Measurements from ENCODE around the gene NRROS. TPM values are rescaled to one million over a fixed set of nuclear protein-coding genes. Genes with fewer than 3 reads are reported as not detected.

The NRROS gene
- total and polyA plus RNA-seq, 10 of the 15 experiments (the other 5 are each of a cell fraction or from before 2014, with no cell fraction given), result 0.35 to 42.2 (median 12.6) TPM

DNA sequence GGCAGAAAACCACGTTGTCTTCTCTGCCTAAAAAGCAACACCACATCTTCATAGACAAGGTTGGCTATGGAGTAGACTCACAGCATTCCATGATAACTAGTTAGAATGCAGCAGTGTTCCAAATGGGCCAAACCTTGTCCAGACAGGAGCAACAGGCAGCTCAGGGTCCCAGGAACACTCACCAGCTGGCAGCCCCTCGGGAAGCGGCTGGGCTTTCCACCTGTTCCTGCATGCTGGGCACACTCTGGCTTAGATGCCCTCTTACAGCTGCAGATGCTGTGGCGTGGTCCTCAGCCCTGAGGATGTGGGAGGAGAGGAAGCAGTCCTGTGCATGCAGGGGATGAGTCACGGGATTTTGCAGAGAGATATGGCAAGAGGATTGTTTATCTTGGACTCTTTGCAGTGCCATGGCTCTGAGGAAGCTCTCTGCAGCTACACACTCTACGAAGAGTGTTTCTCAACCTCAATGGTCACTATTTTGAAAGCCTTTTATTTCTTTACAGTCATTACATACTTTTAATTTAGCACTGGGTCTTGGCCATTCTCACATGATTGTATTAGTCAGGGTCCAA, 11.3 kb downstream of the NRROS start (continued):
- TF ChIP-seq, protein P1, sequence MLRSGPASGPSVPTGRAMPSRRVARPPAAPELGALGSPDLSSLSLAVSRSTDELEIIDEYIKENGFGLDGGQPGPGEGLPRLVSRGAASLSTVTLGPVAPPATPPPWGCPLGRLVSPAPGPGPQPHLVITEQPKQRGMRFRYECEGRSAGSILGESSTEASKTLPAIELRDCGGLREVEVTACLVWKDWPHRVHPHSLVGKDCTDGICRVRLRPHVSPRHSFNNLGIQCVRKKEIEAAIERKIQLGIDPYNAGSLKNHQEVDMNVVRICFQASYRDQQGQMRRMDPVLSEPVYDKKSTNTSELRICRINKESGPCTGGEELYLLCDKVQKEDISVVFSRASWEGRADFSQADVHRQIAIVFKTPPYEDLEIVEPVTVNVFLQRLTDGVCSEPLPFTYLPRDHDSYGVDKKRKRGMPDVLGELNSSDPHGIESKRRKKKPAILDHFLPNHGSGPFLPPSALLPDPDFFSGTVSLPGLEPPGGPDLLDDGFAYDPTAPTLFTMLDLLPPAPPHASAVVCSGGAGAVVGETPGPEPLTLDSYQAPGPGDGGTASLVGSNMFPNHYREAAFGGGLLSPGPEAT (IDR thresholded peaks at IDR 0.05; ENCODE audit: low read depth), result no peak
- TF ChIP-seq, protein P2, sequence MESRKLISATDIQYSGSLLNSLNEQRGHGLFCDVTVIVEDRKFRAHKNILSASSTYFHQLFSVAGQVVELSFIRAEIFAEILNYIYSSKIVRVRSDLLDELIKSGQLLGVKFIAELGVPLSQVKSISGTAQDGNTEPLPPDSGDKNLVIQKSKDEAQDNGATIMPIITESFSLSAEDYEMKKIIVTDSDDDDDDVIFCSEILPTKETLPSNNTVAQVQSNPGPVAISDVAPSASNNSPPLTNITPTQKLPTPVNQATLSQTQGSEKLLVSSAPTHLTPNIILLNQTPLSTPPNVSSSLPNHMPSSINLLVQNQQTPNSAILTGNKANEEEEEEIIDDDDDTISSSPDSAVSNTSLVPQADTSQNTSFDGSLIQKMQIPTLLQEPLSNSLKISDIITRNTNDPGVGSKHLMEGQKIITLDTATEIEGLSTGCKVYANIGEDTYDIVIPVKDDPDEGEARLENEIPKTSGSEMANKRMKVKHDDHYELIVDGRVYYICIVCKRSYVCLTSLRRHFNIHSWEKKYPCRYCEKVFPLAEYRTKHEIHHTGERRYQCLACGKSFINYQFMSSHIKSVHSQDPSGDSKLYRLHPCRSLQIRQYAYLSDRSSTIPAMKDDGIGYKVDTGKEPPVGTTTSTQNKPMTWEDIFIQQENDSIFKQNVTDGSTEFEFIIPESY (IDR thresholded peaks at IDR 0.05), result no peak
- TF ChIP-seq SMAD5 (IDR thresholded peaks at IDR 0.05; ENCODE audit: low read depth) (no peak), TBL1XR1 (IDR thresholded peaks at IDR 0.05; ENCODE audit: low read depth, low read length) (no peak), RUNX3 (IDR thresholded peaks at IDR 0.05; ENCODE audit: low read length) (no peak), CREB1 (IDR thresholded peaks at IDR 0.05; ENCODE audit: low read depth) (no peak)

DNA sequence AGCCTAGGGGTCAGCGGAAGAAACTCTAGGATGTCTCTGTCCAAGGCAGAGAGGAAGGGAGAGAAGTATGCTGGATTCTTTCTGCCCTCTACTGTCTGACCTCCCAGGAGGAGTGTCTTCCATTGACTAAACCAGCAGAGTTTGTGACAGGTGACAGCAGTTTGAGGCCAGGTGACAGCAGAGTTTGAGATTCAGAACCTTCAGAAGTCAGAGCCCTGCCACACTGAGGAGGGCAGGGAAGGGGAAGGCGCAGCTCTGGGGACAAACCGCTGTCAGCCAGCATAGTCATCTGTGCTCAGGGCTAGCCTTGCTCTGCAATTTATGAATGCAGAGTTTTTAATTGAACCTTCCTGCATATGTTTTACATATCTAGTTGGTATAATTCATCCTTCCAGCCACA, 12.3 kb downstream of the NRROS start:
- ATAC-seq, result peak; percentile 24
- H3K36me3 ChIP-seq (ENCODE audit: control insufficient read depth in 2 of 2, insufficient read depth in 2 of 2, low read length in 1 of 2), result peaks cover 29 to 31% of the 10 kb centered on the region in 2 experiments
- TF ChIP-seq, protein P3, sequence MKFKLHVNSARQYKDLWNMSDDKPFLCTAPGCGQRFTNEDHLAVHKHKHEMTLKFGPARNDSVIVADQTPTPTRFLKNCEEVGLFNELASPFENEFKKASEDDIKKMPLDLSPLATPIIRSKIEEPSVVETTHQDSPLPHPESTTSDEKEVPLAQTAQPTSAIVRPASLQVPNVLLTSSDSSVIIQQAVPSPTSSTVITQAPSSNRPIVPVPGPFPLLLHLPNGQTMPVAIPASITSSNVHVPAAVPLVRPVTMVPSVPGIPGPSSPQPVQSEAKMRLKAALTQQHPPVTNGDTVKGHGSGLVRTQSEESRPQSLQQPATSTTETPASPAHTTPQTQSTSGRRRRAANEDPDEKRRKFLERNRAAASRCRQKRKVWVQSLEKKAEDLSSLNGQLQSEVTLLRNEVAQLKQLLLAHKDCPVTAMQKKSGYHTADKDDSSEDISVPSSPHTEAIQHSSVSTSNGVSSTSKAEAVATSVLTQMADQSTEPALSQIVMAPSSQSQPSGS (IDR thresholded peaks at IDR 0.05; ENCODE audit: low read length), result no peak
- TF ChIP-seq POLR2AphosphoS5 (IDR thresholded peaks at IDR 0.05; ENCODE audit: low read length), result peak; percentile 48; the same call in 1 of the 2 replicates
- H3K27ac ChIP-seq (ENCODE audit: control insufficient read depth, insufficient read depth), result no peak overlapping the region
- BruUV-seq (replicated peaks), result no TSS peak
- 61% methylated on average over 3 of the region's 3 CpGs for WGBS (ENCODE audit: insufficient coverage, insufficient replicate concordance, low lambda C conversion rate, missing lambda C conversion rate)
- H2AFZ ChIP-seq (ENCODE audit: control insufficient read depth, low read depth, low read length), result no peak overlapping the region
- no peaks in the 10 kb centered on the region for H3K27me3 ChIP-seq (replicated peaks in 1 of 2; ENCODE audit: control insufficient read depth in 2 of 2, insufficient read depth in 2 of 2, low read length in 1 of 2)
- H3K4me3 ChIP-seq, result no peak overlapping the region
- no peaks in the 10 kb centered on the region; the same call in 1 of the 2 replicates for H4K20me1 ChIP-seq (ENCODE audit: control insufficient read depth, insufficient read depth)
- no peak for FAIRE-seq
- ChIA-PET CTCF (interaction anchor here (0.9 to 1.1 kb wide), 2 partner anchors 26 to 115 kb away, joined by 3 read pairs; no protein-coding TSS in a partner anchor), POLR2A (no interaction called here), SMC1A (ENCODE audit: uncharacterized antibody, unreplicated experiment) (interaction anchor here (0.8 kb wide), 1 partner anchor 45 kb away, joined by 3 read pairs; no protein-coding TSS in a partner anchor), RAD21 (ENCODE audit: unreplicated experiment) (no interaction called here)
- H3K4me1 ChIP-seq (ENCODE audit: control insufficient read depth, insufficient read depth, low read length), result peaks cover 7% of the 10 kb centered on the region
- DNase-seq (ENCODE audit: low read depth, low spot score), result no peak
- H3K79me2 ChIP-seq (ENCODE audit: control insufficient read depth, insufficient read depth, low read length), result peaks cover 55% of the 10 kb centered on the region
- intact Hi-C loops (cut with micrococcal nuclease; ENCODE audit: unreplicated experiment), result no loop called here
- H3K9ac ChIP-seq (ENCODE audit: control insufficient read depth, insufficient read depth, low read length), result no peak overlapping the region
- in situ Hi-C loops (cut with MboI), result no loop called here
- no peaks in the 10 kb centered on the region for H3K9me3 ChIP-seq (replicated peaks; ENCODE audit: control insufficient read depth, insufficient read depth, low read length)
- no peak overlapping the region for H3K4me2 ChIP-seq (ENCODE audit: control insufficient read depth, insufficient read depth)

Measured in GM12878 (cell line).